Measurements from ENCODE around the gene ABCA4. TPM values are rescaled to one million over a fixed set of nuclear protein-coding genes. Genes with fewer than 3 reads are reported as not detected.

ABCA4 gene
- total RNA-seq, 1 experiment from 2014 or later = 0.22 TPM

DNA sequence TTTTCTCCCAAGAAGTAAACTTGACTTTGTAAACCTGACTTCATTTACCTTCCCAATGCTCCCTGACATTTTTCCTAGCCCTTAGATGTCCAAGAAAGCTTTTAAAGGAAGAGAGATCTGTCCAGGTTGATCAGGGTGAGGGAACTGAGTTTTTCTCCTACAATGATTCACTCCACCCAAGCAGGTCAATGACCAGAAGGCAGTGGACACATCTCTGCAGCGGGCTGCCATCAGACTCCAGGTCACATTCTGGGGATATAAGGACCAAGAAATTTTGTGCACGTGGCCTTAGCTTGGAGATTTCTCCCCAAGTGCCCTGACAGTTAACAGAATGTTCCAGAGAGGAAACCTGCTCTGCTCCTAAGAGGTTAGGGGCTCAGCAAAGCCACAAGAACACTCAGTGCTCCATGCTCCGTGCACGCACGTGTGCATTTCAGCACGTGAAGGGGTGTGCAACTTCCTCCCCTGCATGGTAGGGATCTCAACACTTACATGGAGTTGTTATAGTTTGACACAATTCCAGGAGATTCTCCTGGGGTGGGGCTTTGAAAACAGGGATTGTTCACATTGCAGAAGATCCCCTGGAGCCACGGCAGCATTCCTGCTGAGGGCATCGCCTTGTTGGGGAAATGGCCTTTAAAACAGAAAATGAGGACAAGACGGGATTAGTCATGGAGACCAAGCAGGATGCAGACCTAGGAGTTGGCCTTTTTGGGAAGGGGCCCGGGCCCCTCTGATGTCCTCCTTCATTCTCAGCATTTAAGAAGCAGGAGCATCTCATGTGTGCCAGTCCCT lies 9.8 kb downstream of the ABCA4 start:
- H3K27ac ChIP-seq (ENCODE audit: low read depth, low read length) = no peak overlapping the region
- H3K27me3 ChIP-seq (ENCODE audit: insufficient read depth, low read length) = no peaks in the 10 kb centered on the region
- BruUV-seq (replicated peaks) = no TSS peak
- TF ChIP-seq POLR2AphosphoS5 (IDR thresholded peaks at IDR 0.05; ENCODE audit: low read depth, low read length) (no peak), ZFX (IDR thresholded peaks at IDR 0.05) (no peak), CEBPB (IDR thresholded peaks at IDR 0.05; ENCODE audit: low read depth) (no peak), SP1 (IDR thresholded peaks at IDR 0.05; ENCODE audit: low read depth) (no peak), CBX3 (IDR thresholded peaks at IDR 0.05; ENCODE audit: low read depth) (no peak)
- TF ChIP-seq, protein P1, sequence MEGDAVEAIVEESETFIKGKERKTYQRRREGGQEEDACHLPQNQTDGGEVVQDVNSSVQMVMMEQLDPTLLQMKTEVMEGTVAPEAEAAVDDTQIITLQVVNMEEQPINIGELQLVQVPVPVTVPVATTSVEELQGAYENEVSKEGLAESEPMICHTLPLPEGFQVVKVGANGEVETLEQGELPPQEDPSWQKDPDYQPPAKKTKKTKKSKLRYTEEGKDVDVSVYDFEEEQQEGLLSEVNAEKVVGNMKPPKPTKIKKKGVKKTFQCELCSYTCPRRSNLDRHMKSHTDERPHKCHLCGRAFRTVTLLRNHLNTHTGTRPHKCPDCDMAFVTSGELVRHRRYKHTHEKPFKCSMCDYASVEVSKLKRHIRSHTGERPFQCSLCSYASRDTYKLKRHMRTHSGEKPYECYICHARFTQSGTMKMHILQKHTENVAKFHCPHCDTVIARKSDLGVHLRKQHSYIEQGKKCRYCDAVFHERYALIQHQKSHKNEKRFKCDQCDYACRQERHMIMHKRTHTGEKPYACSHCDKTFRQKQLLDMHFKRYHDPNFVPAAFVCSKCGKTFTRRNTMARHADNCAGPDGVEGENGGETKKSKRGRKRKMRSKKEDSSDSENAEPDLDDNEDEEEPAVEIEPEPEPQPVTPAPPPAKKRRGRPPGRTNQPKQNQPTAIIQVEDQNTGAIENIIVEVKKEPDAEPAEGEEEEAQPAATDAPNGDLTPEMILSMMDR (IDR thresholded peaks at IDR 0.05 in 2 of 3, conservative IDR thresholded peaks at IDR 0.05 in 1 of 3; ENCODE audit: borderline replicate concordance in 1 of 3, insufficient read depth in 1 of 3, low read depth in 2 of 3, low read length in 2 of 3) = no peak
- POLR2A ChIA-PET = no interaction called here
- no peak overlapping the region for H3K4me3 ChIP-seq (replicated peaks in 1 of 2; ENCODE audit: low read depth in 1 of 2, low read length in 2 of 2)
- no peak overlapping the region for H2AFZ ChIP-seq (ENCODE audit: low read depth, low read length, poor library complexity, severe bottlenecking)
- H3K9ac ChIP-seq (ENCODE audit: low read length) = no peak overlapping the region
- no peaks in the 10 kb centered on the region for H3K79me2 ChIP-seq (ENCODE audit: insufficient read depth, low read length)
- intact Hi-C loops (cut with micrococcal nuclease) = no loop called here
- H3K4me1 ChIP-seq (ENCODE audit: control insufficient read depth in 1 of 2, insufficient read depth in 2 of 2, low read length in 2 of 2) = peaks cover 4 to 13% of the 10 kb centered on the region in 2 experiments; a peak in 2 of 4 replicates
- DNase-seq (ENCODE audit: low read depth, low spot score) (no peak), ATAC-seq (no peak)
- H3K36me3 ChIP-seq (ENCODE audit: control insufficient read depth in 1 of 2, insufficient read depth in 2 of 2, low read length in 2 of 2) = no peaks in the 10 kb centered on the region
- H4K20me1 ChIP-seq (ENCODE audit: insufficient read depth) = no peaks in the 10 kb centered on the region
- H3K4me2 ChIP-seq (ENCODE audit: low read length) = no peak overlapping the region
- CTCF ChIA-PET = no interaction called here
- H3K9me2 ChIP-seq (ENCODE audit: insufficient read depth) = no peaks in the 10 kb centered on the region
- RAD21 ChIA-PET (ENCODE audit: low non-redundant PET in 1 of 2, low total read pairs in 2 of 2, uncharacterized antibody in 2 of 2, unreplicated experiment in 2 of 2) = no interaction called here
- no peaks in the 10 kb centered on the region for H3K9me3 ChIP-seq (ENCODE audit: control insufficient read depth in 1 of 2, insufficient read depth in 1 of 2, low read depth in 1 of 2, low read length in 2 of 2)
